Neural cell (in vitro differentiated cells): ENCODE data around the gene LSM3. TPM values are rescaled to one million over a fixed set of nuclear protein-coding genes. Genes with fewer than 3 reads are reported as not detected.

Experiments used
- H2AFZ ChIP-seq: fragments of 200-600, 300-800 bp; sonication (generic), shearing (Covaris generic); 2 replicates; pipeline ENCODE4 v1.6.0; 2014; ENCODE audit warnings: low read depth, mild to moderate bottlenecking, antibody characterized with exemption, low read length, moderate library complexity
- H3F3A ChIP-seq: fragments of 200-600 bp; shearing (Covaris generic); 2 replicates; pipeline ENCODE4 v1.6.1; 2016; ENCODE audit warnings: mild to moderate bottlenecking, moderate library complexity, mixed read lengths, antibody characterized with exemption, low read length; ENCODE audit not compliant: insufficient read depth, poor library complexity, severe bottlenecking
- H3K27ac ChIP-seq: fragments of 200-600, 300-800 bp; sonication (generic), shearing (Covaris generic); 2 replicates; pipeline ENCODE4 v1.5.1; 2014; ENCODE audit warnings: mild to moderate bottlenecking, low read length, moderate library complexity
- H3K27me3 ChIP-seq: fragments of 300-800, 200-600 bp; sonication (generic), shearing (Covaris generic); 2 replicates; pipeline ENCODE4 v1.6.0; 2014; ENCODE audit warnings: mild to moderate bottlenecking, low read depth, low read length, moderate library complexity; ENCODE audit not compliant: insufficient read depth
- H3K36me3 ChIP-seq: fragments of 300-800, 200-600 bp; sonication (generic), shearing (Covaris generic); 2 replicates; pipeline ENCODE4 v1.5.1; 2014; ENCODE audit warnings: mild to moderate bottlenecking, antibody characterized with exemption, low read length, moderate library complexity; ENCODE audit not compliant: insufficient read depth
- H3K4me2 ChIP-seq: fragments of 300-800, 200-600 bp; sonication (generic), shearing (Covaris generic); 2 replicates; pipeline ENCODE4 v1.6.0; 2014; ENCODE audit warnings: mild to moderate bottlenecking, low read length
- H3K4me3 ChIP-seq: fragments of 300-800, 200-600 bp; sonication (generic), shearing (Covaris generic); 2 replicates; pipeline ENCODE4 v1.5.1; 2014; ENCODE audit warnings: mild to moderate bottlenecking, low read length, moderate library complexity
- H3K79me2 ChIP-seq: fragments of 200-600 bp; shearing (Covaris generic); replicated peaks from 2 replicates; pipeline ENCODE4 v1.6.0; 2014; ENCODE audit warnings: mild to moderate bottlenecking, low read length, moderate library complexity; ENCODE audit not compliant: insufficient read depth
- H3K9ac ChIP-seq: fragments of 300-800, 200-600 bp; sonication (generic), shearing (Covaris generic); 2 replicates; pipeline ENCODE4 v1.6.1; 2016; ENCODE audit warnings: mild to moderate bottlenecking, low read length, mixed read lengths
- H3K9me2 ChIP-seq: fragments of 200-600 bp; shearing (Covaris generic); 2 replicates; pipeline ENCODE4 v1.6.1; 2016; ENCODE audit warnings: mild to moderate bottlenecking, low read length, mixed read lengths; ENCODE audit not compliant: insufficient read depth
- H3K9me3 ChIP-seq: fragments of 200-600, 300-800 bp; sonication (generic), shearing (Covaris generic); 2 replicates; pipeline ENCODE4 v1.6.1; 2016; ENCODE audit warnings: mild to moderate bottlenecking, mixed run types, low read length, moderate library complexity, mixed read lengths
- H4K20me1 ChIP-seq: fragments of 200-600 bp; shearing (Covaris generic); 2 replicates; pipeline ENCODE4 v1.6.1; 2016; ENCODE audit warnings: mild to moderate bottlenecking, mixed run types; ENCODE audit not compliant: insufficient read depth
- EP300 ChIP-seq: fragments of 450-650 bp; conservative IDR thresholded peaks from 2 replicates; pipeline ENCODE4 v1.6.1; 2014; ENCODE audit warnings: antibody characterized with exemption, mild to moderate bottlenecking, moderate library complexity; ENCODE audit not compliant: poor library complexity, severe bottlenecking
- EZH2 ChIP-seq: fragments of 200-600, 300-800 bp; shearing (Covaris generic), sonication (generic); IDR thresholded peaks from 2 replicates; pipeline ENCODE4 v1.6.1; 2014; ENCODE audit warnings: antibody characterized with exemption, low read length, borderline replicate concordance, mild to moderate bottlenecking; ENCODE audit not compliant: insufficient read depth, poor library complexity, severe bottlenecking
- MXI1 ChIP-seq: fragments of 450-650 bp; conservative IDR thresholded peaks from 2 replicates; pipeline ENCODE4 v1.6.1; 2014; ENCODE audit warnings: antibody characterized with exemption, mild to moderate bottlenecking; ENCODE audit not compliant: poor library complexity, severe bottlenecking
- POLR2AphosphoS5 ChIP-seq: IDR thresholded peaks from 2 replicates; pipeline ENCODE4 v1.6.1; 2012
- RAD21 ChIP-seq: fragments of 450-650 bp; conservative IDR thresholded peaks from 2 replicates; pipeline ENCODE4 v1.6.1; 2014; ENCODE audit warnings: antibody characterized with exemption, mild to moderate bottlenecking, moderate library complexity
- SMC3 ChIP-seq: fragments of 450-650 bp; conservative IDR thresholded peaks from 2 replicates; pipeline ENCODE4 v1.6.1; 2014; ENCODE audit warnings: antibody characterized with exemption, mild to moderate bottlenecking, moderate library complexity; ENCODE audit not compliant: poor library complexity
- TAF1 ChIP-seq: IDR thresholded peaks from 2 replicates; pipeline ENCODE4 v1.6.1; 2012; ENCODE audit warnings: low read depth
- polyA plus RNA-seq: library from polyadenylated mRNA; depleted of rRNA; stranded (reverse); fragments of >200 nt; gene quantifications from 2 replicates; pipeline ENCODE4 v1.2.3, GENCODE V29; 2014
- TF ChIP-seq, protein P1 (sequence below): fragments of 450-650 bp; IDR thresholded peaks from 2 replicates; pipeline ENCODE4 v1.5.1; 2014; ENCODE audit warnings: antibody characterized with exemption, mild to moderate bottlenecking, moderate library complexity; ENCODE audit not compliant: poor library complexity, severe bottlenecking
- TF ChIP-seq, protein P2 (sequence below): IDR thresholded peaks from 2 replicates; pipeline ENCODE4 v1.6.1; 2012; ENCODE audit warnings: borderline replicate concordance

Gene LSM3
- polyA plus RNA-seq, 1 donor from 2014 or later = 29.6 TPM

DNA sequence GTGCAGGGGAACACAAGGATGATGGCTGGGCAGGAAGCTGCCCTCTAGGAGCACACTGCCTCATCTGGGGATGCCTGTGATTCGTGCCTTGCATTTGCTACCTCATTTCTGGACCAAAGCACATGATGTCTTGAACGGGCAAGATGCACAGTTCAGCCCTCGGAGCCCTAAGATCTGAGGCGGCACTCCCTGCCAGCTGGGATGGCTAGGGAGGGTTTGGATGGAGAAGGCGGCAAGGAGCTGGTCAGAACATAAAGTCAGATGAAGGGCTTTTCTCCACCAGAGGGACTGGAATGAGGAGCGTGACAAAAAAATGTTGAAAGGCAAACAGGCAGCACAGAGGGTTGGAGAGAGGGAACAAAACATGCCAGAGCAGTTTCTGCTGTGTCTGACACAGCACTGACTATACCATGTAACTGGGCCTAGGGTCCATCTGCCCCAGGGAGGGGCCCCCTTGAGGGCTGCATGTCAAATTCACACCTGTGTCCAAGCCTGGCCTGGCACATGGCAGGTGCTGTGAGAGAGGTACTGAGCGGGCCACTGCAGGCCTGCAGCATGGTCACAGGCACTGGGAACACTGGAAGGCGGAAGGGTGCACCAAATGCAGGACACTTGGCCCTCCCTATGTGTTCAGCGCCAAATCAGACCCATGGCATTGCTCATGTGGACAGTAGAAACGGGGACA lies 32.1 kb upstream of the LSM3 start:
- Histone ChIP-seq H4K20me1 (no peaks in the 10 kb centered on the region), H3K36me3 (peaks cover 19% of the 10 kb centered on the region), H3K9ac (no peak overlapping the region), H3K9me3 (no peaks in the 10 kb centered on the region), H3K4me2 (no peak overlapping the region), H3K4me3 (no peak overlapping the region), H3F3A (no peaks in the 10 kb centered on the region), H3K27ac (no peak overlapping the region), H3K27me3 (no peaks in the 10 kb centered on the region), H3K9me2 (no peaks in the 10 kb centered on the region), H2AFZ (no peak overlapping the region), H3K79me2 (no peaks in the 10 kb centered on the region)
- TF ChIP-seq MXI1 (no peak), EP300 (no peak)

DNA sequence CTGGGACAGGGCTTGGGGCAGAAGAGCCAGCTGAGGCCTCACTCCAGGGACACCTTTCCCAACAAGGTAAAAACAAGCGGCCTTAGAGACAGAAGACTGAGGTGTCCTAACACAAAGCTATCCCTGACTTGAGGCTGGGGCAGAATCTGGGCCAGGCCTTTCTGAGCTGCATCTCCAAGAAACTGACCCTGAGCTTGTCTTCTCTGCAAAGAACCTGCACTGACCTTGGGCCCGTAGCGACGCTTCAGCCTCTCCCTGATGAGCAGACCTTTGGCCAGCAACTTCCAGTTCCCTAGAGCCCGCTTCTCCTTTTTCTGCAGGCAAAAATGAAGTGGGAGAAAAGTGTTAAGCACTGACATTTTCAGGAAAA lies 31.6 kb upstream of the LSM3 start:
- no peaks in the 10 kb centered on the region for H3F3A ChIP-seq
- H3K9me3 ChIP-seq = no peaks in the 10 kb centered on the region
- no peaks in the 10 kb centered on the region for H4K20me1 ChIP-seq
- no peak overlapping the region for H3K4me2 ChIP-seq
- TF ChIP-seq RAD21 (no peak), SMC3 (no peak), POLR2AphosphoS5 (no peak), TAF1 (no peak), MXI1 (no peak), EP300 (no peak), EZH2 (no peak)
- TF ChIP-seq, protein P1, sequence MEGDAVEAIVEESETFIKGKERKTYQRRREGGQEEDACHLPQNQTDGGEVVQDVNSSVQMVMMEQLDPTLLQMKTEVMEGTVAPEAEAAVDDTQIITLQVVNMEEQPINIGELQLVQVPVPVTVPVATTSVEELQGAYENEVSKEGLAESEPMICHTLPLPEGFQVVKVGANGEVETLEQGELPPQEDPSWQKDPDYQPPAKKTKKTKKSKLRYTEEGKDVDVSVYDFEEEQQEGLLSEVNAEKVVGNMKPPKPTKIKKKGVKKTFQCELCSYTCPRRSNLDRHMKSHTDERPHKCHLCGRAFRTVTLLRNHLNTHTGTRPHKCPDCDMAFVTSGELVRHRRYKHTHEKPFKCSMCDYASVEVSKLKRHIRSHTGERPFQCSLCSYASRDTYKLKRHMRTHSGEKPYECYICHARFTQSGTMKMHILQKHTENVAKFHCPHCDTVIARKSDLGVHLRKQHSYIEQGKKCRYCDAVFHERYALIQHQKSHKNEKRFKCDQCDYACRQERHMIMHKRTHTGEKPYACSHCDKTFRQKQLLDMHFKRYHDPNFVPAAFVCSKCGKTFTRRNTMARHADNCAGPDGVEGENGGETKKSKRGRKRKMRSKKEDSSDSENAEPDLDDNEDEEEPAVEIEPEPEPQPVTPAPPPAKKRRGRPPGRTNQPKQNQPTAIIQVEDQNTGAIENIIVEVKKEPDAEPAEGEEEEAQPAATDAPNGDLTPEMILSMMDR = no peak
- TF ChIP-seq, protein P2, sequence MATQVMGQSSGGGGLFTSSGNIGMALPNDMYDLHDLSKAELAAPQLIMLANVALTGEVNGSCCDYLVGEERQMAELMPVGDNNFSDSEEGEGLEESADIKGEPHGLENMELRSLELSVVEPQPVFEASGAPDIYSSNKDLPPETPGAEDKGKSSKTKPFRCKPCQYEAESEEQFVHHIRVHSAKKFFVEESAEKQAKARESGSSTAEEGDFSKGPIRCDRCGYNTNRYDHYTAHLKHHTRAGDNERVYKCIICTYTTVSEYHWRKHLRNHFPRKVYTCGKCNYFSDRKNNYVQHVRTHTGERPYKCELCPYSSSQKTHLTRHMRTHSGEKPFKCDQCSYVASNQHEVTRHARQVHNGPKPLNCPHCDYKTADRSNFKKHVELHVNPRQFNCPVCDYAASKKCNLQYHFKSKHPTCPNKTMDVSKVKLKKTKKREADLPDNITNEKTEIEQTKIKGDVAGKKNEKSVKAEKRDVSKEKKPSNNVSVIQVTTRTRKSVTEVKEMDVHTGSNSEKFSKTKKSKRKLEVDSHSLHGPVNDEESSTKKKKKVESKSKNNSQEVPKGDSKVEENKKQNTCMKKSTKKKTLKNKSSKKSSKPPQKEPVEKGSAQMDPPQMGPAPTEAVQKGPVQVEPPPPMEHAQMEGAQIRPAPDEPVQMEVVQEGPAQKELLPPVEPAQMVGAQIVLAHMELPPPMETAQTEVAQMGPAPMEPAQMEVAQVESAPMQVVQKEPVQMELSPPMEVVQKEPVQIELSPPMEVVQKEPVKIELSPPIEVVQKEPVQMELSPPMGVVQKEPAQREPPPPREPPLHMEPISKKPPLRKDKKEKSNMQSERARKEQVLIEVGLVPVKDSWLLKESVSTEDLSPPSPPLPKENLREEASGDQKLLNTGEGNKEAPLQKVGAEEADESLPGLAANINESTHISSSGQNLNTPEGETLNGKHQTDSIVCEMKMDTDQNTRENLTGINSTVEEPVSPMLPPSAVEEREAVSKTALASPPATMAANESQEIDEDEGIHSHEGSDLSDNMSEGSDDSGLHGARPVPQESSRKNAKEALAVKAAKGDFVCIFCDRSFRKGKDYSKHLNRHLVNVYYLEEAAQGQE = no peak
- H3K4me3 ChIP-seq = no peak overlapping the region
- H3K9me2 ChIP-seq = no peaks in the 10 kb centered on the region
- H3K27me3 ChIP-seq = no peaks in the 10 kb centered on the region
- H3K9ac ChIP-seq = no peak overlapping the region
- H2AFZ ChIP-seq = no peak overlapping the region
- H3K27ac ChIP-seq = no peak overlapping the region
- peaks cover 14% of the 10 kb centered on the region for H3K36me3 ChIP-seq
- no peaks in the 10 kb centered on the region for H3K79me2 ChIP-seq
